ENCODE results near the gene FRAT1.

Gene FRAT1

DNA sequence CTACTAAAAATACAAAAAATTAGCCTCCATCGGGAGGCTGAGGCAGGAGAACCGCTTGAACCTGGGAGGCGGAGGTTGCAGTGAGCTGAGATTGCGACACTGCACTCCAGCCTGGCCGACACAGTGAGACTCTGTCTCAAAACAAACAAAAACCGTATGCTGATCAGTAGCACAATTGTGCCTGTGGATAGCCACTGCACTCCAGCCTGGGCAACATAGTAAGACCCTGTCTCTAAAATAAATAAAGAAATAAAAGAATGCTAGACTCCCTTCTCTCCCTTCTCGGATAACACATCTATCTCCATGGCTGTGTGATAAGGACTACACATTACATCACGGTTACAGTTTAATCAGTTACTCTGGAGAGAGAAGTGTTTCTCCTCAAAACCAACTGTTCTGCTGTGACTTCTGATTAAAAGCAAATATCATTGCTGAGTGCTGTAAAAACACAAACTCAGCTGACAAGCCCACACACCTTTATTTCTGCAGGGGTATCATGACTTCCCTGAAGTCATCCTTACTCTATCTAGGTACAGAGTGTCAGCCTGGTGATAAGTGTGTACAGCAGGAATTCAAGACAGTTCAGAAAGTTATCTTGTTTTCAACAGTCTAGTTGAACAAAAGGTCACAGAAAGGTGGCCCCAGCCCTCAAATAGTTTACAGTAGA, 21.4 kb upstream of the FRAT1 start:
- Mint-ChIP-seq H3K9me3 (no peaks in the 10 kb centered on the region), H3K27ac (no peak overlapping the region), H3K4me1 (ENCODE audit: low read depth) (peaks cover 2% of the 10 kb centered on the region), H3K36me3 (ENCODE audit: low read depth) (no peaks in the 10 kb centered on the region), H3K27me3 (no peaks in the 10 kb centered on the region), H3K4me3 (no peak overlapping the region)
- no peak for DNase-seq

DNA sequence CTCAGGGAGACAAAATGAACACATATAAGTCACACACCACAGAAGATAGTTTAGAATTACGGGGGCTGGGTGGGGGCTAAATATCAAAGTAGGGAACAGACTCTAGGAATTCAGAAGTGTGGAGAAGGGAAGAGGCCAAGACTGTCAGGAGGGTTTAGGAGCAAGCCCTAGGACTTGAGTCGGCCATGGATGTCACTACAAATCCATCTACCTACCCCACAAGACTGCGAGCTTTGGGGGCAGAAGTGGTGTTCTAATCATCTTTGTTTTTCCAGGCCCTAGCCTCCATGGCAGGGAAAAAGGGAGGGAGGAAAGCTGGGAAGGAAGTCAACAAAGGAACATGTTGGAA, 20.9 kb upstream of the FRAT1 start:
- Mint-ChIP-seq H3K4me3 (no peak overlapping the region), H3K36me3 (ENCODE audit: low read depth) (no peaks in the 10 kb centered on the region)

DNA sequence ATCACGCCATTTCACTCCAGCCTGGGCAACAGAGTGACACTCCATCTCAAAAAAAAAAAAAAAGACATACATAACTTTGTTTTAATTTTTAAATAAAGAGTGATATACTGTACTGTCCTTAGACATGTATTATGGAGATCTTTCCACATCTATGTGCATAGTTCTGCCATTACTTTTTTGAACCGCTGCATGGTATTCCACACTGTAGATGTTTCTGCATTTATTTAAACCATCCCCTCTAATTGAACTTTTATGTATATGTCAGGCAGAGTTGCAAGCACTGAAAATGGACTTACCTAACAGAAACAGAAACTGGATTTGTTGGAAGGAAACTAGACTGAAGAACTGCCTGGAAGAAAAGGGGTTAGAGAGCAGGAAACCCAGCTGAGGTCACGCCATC, 18.1 kb upstream of the FRAT1 start:
- Mint-ChIP-seq H3K27me3 (no peaks in the 10 kb centered on the region), H3K27ac (no peak overlapping the region), H3K4me3 (no peak overlapping the region), H3K36me3 (ENCODE audit: low read depth) (no peaks in the 10 kb centered on the region), H3K9me3 (no peaks in the 10 kb centered on the region), H3K4me1 (ENCODE audit: low read depth) (no peaks in the 10 kb centered on the region)
- no peak for DNase-seq

More for the DNA sequence above, 20.9 kb upstream of the FRAT1 start:
- Mint-ChIP-seq H3K4me1 (ENCODE audit: low read depth) (no peaks in the 10 kb centered on the region), H3K9me3 (no peaks in the 10 kb centered on the region), H3K27me3 (no peaks in the 10 kb centered on the region), H3K27ac (no peak overlapping the region)
- DNase-seq: no peak

DNA sequence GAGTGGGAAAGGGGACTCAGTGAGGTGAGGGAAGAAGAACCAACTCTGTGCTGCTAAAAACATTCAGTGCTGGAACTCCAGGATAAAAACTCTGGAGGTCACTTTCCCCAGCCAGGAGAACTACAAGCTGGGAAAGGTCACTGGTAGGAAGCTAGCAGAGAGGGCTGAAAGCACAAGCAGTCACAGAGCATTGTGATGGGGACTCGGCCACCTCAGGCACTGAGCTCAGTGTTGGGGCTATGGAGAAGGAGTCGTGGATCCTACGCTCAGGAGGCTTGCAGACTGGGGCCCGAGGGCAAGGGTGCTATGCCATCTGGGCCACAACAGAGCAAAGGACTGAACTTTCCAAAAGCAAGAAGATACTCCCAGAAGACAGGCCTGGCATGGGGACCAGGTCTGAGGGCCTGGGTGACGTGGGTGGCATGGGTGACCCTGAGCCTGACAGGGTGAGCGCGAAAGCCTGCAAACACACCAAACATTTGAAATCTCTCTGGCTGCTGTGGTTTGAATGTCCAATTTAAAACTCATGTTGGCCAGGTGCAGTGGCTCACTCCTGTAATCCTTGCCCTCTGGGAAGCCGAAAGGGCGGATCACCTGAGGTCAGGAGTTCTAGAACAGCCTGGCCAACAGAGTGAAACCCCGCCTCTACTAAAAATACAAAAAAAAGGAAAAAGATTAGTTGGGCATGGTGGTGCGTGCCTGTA, 16.8 kb upstream of the FRAT1 start:
- no peaks in the 10 kb centered on the region for H3K36me3 Mint-ChIP-seq (ENCODE audit: low read depth)
- no peak for DNase-seq
- no peak overlapping the region for H3K27ac Mint-ChIP-seq
- no peaks in the 10 kb centered on the region for H3K27me3 Mint-ChIP-seq
- no peaks in the 10 kb centered on the region for H3K9me3 Mint-ChIP-seq
- no peaks in the 10 kb centered on the region for H3K4me1 Mint-ChIP-seq (ENCODE audit: low read depth)
- H3K4me3 Mint-ChIP-seq: no peak overlapping the region

DNA sequence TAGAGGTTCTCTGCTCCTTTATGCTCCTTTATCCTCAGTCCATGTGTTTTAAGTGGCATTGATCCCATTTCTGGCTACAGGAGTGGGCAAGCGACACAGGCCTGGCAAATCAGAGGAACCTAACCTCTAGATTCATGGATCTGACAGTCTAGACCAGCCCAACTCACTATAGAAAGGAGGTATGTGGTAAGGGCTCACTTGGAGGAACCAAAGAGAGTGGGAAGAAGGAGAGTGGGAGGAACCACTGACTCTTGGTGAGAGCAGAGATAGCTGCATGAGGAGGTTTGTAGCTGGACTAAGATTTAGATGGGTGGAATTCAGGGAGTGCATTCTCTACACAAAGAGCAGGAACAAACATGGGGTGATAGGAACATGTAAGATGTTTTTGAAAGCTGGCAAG, 11.6 kb upstream of the FRAT1 start:
- no peak for DNase-seq
- H3K9me3 Mint-ChIP-seq: no peaks in the 10 kb centered on the region
- no peak overlapping the region for H3K4me3 Mint-ChIP-seq
- no peaks in the 10 kb centered on the region for H3K36me3 Mint-ChIP-seq (ENCODE audit: low read depth)
- H3K27me3 Mint-ChIP-seq: no peaks in the 10 kb centered on the region
- no peak overlapping the region for H3K27ac Mint-ChIP-seq
- H3K4me1 Mint-ChIP-seq (ENCODE audit: low read depth): no peaks in the 10 kb centered on the region

DNA sequence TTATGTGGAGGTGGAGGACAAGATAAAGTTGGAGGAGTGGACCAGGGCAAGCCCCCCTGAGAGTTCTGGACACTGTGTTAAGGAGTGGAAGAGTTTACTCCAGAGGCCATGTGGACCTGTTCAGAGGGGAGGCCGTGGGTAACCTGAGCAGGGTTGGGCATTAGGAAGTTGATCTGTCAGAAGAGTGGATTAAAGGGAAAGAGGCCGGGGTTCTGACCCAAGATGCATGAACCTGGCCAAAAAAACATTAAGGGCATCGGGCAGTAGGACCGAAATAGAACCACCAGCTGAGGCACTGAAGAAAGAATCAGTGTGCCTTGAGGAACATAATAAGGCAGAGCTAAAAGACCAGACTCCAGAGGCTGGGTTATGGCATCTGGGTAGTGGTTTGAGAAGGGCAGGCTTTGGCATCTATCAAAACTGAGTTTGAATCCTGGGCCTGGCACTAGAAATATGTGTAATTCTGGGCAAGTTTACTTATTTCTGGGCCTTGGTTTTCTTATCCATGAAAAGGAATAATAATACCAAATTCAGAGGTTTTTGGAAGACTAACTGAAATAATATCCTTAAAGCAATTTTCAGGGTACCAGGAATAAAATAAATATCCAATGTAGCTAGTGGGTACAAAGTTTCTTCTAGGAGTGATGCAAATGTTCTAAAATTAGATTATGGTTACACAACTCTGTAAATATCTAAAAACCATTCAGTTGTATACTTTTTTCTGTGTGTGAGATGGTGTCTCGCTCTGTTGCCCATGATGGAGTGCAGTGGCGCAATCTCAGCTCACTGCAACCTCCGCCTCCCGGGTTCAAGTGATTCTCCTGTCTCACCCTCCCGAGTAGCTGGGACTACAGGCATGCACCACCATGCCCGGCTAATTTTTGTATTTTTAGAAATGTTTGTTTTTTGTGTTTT, 10.9 kb upstream of the FRAT1 start:
- no peaks in the 10 kb centered on the region for H3K27me3 Mint-ChIP-seq
- no peaks in the 10 kb centered on the region for H3K9me3 Mint-ChIP-seq
- no peak overlapping the region for H3K27ac Mint-ChIP-seq
- H3K36me3 Mint-ChIP-seq (ENCODE audit: low read depth): no peaks in the 10 kb centered on the region
- no peaks in the 10 kb centered on the region for H3K4me1 Mint-ChIP-seq (ENCODE audit: low read depth)
- no peak for DNase-seq
- H3K4me3 Mint-ChIP-seq: no peak overlapping the region

DNA sequence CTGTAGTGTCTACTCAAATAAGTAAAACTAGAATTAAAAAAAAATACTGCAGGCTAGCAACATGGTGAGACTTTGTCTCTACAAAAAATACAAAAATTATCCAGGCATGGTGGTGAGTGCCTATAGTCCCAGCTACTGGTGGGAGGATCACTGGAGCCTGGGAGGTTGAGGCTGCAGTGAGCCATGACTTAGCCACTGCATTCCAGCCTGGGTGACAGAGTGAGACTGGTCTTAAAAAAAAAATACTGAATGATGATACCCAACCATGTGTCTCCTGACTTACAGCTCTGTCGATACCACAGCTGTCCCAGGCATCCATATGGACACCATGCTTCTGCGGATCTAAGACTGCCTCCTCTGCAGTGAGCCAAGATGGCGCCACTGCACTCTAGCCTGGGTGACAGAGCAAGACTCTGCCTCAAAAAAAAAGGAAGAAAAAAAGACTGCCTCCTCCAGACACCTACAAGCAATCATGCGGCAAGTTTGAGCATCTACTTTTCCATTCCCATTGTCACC, 7.9 kb upstream of the FRAT1 start:
- Mint-ChIP-seq H3K27me3 (no peaks in the 10 kb centered on the region), H3K4me1 (ENCODE audit: low read depth) (no peaks in the 10 kb centered on the region), H3K27ac (no peak overlapping the region), H3K36me3 (ENCODE audit: low read depth) (no peaks in the 10 kb centered on the region), H3K4me3 (no peak overlapping the region), H3K9me3 (no peaks in the 10 kb centered on the region)
- DNase-seq: no peak

DNA sequence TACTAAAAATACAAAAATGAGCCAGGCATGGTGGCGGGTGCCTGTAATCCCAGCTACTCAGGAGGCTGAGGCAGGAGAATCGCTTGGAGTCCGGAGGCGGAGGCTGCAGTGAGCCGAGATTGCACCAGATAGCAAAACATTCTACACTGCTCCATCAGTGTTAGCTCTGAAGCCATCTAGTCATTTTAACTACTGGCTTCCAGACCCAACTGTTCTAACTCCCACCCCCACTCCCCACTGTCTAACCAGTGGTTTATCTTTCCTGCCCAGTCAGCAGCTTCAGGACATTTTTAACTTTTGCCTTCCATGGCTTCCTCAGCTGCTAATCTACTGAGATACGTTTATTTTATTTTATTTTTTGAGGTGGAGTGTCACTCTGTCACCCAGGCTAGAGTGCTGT, 6.2 kb upstream of the FRAT1 start:
- H3K36me3 Mint-ChIP-seq (ENCODE audit: low read depth): no peaks in the 10 kb centered on the region
- peaks cover 3% of the 10 kb centered on the region for H3K4me1 Mint-ChIP-seq (ENCODE audit: low read depth)

DNA sequence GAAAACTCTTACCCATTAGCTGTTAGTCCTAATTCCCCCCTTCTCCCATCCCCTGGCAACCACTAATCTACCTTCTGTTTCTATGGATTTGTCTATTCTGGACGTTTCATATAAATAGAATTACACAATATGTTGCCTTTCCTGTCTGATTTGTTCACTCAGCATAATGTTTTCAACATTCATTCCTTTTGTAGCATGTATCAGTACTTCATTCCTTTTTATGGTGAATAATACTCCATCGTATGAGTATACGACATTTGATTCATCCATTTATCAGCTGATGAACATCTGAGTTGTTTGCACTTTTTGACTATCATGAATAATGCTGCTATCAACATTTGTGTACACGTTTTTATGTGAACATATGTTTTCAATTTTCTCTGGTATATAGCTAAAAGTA, 4.4 kb upstream of the FRAT1 start:
- peaks cover 9% of the 10 kb centered on the region for H3K4me1 Mint-ChIP-seq (ENCODE audit: low read depth)
- H3K36me3 Mint-ChIP-seq (ENCODE audit: low read depth): no peaks in the 10 kb centered on the region
- no peak overlapping the region for H3K4me3 Mint-ChIP-seq
- no peaks in the 10 kb centered on the region for H3K27me3 Mint-ChIP-seq
- H3K27ac Mint-ChIP-seq: no peak overlapping the region
- no peaks in the 10 kb centered on the region for H3K9me3 Mint-ChIP-seq
- no peak for DNase-seq

More for the DNA sequence above, 6.2 kb upstream of the FRAT1 start:
- Mint-ChIP-seq H3K4me3 (no peak overlapping the region), H3K27me3 (no peaks in the 10 kb centered on the region), H3K9me3 (no peaks in the 10 kb centered on the region), H3K27ac (no peak overlapping the region)
- no peak for DNase-seq

DNA sequence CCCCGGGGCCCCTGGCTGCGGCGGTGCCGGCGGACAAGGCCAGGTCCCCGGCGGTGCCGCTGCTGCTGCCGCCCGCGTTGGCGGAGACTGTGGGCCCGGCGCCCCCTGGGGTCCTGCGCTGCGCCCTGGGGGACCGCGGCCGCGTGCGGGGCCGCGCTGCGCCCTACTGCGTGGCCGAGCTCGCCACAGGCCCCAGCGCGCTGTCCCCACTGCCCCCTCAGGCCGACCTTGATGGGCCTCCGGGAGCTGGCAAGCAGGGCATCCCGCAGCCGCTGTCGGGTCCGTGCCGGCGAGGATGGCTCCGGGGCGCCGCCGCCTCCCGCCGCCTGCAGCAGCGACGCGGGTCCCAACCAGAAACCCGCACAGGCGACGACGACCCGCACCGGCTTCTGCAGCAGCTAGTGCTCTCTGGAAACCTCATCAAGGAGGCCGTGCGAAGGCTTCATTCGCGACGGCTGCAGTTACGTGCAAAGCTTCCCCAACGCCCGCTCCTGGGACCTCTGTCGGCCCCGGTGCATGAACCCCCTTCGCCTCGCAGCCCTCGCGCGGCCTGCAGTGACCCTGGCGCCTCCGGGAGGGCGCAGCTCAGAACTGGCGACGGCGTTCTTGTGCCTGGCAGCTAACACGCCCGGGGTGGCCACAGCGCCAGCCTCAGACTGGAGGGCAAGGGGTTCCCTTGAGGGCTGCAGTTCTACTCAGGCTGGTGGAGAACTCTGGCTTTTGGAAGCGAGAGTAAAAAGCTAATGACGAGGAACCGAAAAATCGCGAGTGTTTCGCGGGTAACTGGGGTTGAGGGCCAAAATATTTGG, 804 bp downstream of the FRAT1 start:
- peak overlapping the region; percentile 86 for H3K27ac Mint-ChIP-seq
- H3K36me3 Mint-ChIP-seq (ENCODE audit: low read depth): no peaks in the 10 kb centered on the region
- H3K27me3 Mint-ChIP-seq: no peaks in the 10 kb centered on the region
- peak overlapping the region; percentile 78 for H3K4me3 Mint-ChIP-seq
- H3K4me1 Mint-ChIP-seq (ENCODE audit: low read depth): peaks cover 32% of the 10 kb centered on the region
- H3K9me3 Mint-ChIP-seq: no peaks in the 10 kb centered on the region
- peak; percentile 78 for DNase-seq

DNA sequence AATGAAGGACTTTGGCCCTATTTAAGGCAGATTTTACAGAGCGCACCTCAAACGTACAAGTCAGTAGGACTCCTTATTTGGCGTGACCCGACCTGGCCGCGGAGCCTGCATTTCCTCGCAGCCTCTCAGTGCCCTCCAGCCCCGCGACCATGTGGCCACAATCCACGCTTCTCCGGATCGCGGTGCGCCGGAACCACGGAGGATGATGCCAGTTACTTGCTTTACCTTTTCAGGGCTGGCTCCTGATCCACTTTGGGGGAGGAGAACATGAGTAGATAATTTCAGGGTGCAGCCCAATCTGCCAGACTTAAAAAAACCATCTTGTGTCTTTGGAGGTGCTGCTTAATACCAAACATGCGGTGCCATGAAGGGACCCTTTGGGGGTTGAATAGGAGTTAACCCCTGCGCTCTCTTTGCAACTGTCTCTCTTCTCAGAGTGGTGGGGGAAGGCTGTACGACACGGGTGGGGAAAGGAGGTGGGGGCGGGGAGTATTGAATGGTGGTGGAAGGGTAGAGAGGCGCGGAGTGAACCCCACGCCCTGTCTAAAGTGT, 1.5 kb downstream of the FRAT1 start:
- Mint-ChIP-seq H3K27ac (peak overlapping the region; percentile 86), H3K36me3 (ENCODE audit: low read depth) (no peaks in the 10 kb centered on the region), H3K27me3 (no peaks in the 10 kb centered on the region), H3K4me3 (peak overlapping the region; percentile 78), H3K4me1 (ENCODE audit: low read depth) (peaks cover 32% of the 10 kb centered on the region), H3K9me3 (no peaks in the 10 kb centered on the region)
- DNase-seq: peak; percentile 62

DNA sequence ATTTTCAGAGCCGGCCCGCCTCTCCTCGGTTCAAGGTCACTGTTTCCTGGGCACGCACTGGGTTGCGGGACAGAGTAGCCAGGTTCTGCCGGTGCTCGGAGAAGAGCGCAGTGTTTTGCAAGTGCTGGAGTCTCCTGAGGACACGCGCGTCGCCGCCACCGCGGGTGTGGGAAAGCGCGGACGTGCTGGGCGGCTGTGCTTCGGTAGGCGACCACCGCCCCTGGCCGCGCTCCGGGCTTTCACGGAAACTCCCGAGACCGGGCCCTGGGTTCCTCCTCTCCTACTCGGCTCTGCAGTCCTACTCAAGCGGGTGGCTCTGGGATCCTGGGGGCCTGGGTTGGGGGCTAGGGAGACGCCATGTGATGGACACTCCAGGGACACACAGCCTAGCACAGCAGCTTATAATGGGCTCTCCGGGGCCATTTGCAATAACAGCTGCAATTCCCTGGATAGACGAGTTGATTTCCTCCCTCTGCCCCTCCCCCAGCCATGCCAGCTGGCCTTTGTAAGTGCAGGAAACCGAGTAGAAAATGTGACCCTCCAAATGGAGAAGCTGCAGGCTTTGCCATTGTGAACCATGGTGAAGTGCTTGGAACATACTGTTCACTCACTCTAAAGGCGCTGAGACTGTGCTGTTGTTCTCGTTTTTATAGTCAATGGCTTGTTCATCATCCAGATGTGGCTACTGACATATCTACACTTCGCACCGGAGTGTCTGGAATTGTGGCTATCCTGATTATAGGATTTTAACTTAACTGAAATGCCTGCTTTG, 2.1 kb downstream of the FRAT1 start:
- Mint-ChIP-seq H3K27me3 (no peaks in the 10 kb centered on the region), H3K27ac (peak overlapping the region; percentile 86), H3K4me3 (peak overlapping the region; percentile 78), H3K4me1 (ENCODE audit: low read depth) (peaks cover 32% of the 10 kb centered on the region), H3K9me3 (no peaks in the 10 kb centered on the region), H3K36me3 (ENCODE audit: low read depth) (no peaks in the 10 kb centered on the region)
- peak; percentile 47 for DNase-seq

DNA sequence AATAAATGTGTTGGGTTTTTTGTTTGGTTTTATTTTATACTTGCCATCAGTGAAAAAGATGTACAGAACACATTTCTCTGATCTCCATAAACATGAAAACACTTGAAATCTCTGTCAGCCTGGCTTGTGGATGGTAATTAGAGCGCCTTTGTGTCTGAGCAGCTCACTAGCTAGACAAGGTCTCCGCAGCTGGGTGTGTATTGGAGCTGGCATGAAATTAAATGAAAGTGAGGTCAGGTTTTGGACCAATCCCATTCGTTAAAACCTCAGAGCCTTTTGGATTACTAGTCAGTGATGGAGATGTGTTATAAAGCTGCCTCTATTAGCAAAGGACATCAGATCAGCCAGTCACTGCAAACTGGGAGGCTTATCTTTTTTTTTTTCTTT, 2.7 kb downstream of the FRAT1 start:
- no peaks in the 10 kb centered on the region for H3K9me3 Mint-ChIP-seq
- no peak for DNase-seq
- no peaks in the 10 kb centered on the region for H3K36me3 Mint-ChIP-seq (ENCODE audit: low read depth)
- H3K4me3 Mint-ChIP-seq: peak overlapping the region; percentile 78
- H3K4me1 Mint-ChIP-seq (ENCODE audit: low read depth): peaks cover 32% of the 10 kb centered on the region
- no peaks in the 10 kb centered on the region for H3K27me3 Mint-ChIP-seq
- no peak overlapping the region for H3K27ac Mint-ChIP-seq
